GM12892 (cell line): ENCODE measurements around the gene SUPT5H.
"Not testable (repeated sequence)": the region's sequence is repeated elsewhere in the genome, so short reads cannot be mapped to it uniquely, and the experiment has no call there.

ENCODE experiments used
- POLR2AphosphoS5 ChIP-seq: IDR thresholded peaks from 2 replicates; pipeline ENCODE4 v1.6.1; 2011; ENCODE audit warnings: low read depth, low read length, control low read depth
- TAF1 ChIP-seq: IDR thresholded peaks from 2 replicates; pipeline ENCODE4 v1.6.1; 2011; ENCODE audit warnings: low read depth, mild to moderate bottlenecking, control low read depth, low read length, borderline replicate concordance

- not testable (repeated sequence) for TF ChIP-seq TAF1, POLR2AphosphoS5
Measured at GRCh38 chr19:39451257-39451656, 5.9 kb downstream of the SUPT5H start.
